WTC11 (cell line): ENCODE measurements around the gene PDZRN3.

ENCODE experiments used
- ATF2 ChIP-seq: sonication (generic); formaldehyde crosslinking; IDR thresholded peaks from 2 replicates; pipeline ENCODE4 v1.8.1; 2022; ENCODE audit warnings: low read depth, missing genetic modification reagents, borderline replicate concordance
- CREM ChIP-seq: sonication (generic); formaldehyde crosslinking; IDR thresholded peaks from 2 replicates; pipeline ENCODE4 v1.8.1; 2022; ENCODE audit warnings: mild to moderate bottlenecking, missing genetic modification reagents, moderate library complexity
- CTCF ChIP-seq: fragments of 200-600 bp; IDR thresholded peaks from 2 replicates; pipeline ENCODE4 v1.8.0; 2022; ENCODE audit warnings: antibody characterized with exemption
- HMGXB4 ChIP-seq: sonication (generic); formaldehyde crosslinking; IDR thresholded peaks from 2 replicates; pipeline ENCODE4 v1.8.1; 2023; ENCODE audit warnings: mild to moderate bottlenecking, moderate library complexity, missing genetic modification reagents
- MAX ChIP-seq: sonication (generic); formaldehyde crosslinking; IDR thresholded peaks from 2 replicates; pipeline ENCODE4 v1.8.0; 2022; ENCODE audit warnings: mild to moderate bottlenecking, missing genetic modification reagents
- MLX ChIP-seq: sonication (generic); formaldehyde crosslinking; IDR thresholded peaks from 2 replicates; pipeline ENCODE4 v1.8.1; 2023; ENCODE audit warnings: mild to moderate bottlenecking, missing genetic modification reagents, moderate library complexity
- MXD4 ChIP-seq: fragments of 250-450 bp; sonication (Bioruptor Pico); IDR thresholded peaks from 2 replicates; pipeline ENCODE4 v1.8.0; 2021; ENCODE audit warnings: mild to moderate bottlenecking, moderate library complexity, borderline replicate concordance
- RELA ChIP-seq: sonication (generic); formaldehyde crosslinking; IDR thresholded peaks from 2 replicates; pipeline ENCODE4 v1.8.1; 2022; ENCODE audit warnings: missing genetic modification reagents, mild to moderate bottlenecking, borderline replicate concordance
- TEAD1 ChIP-seq: sonication (generic); formaldehyde crosslinking; IDR thresholded peaks from 2 replicates; pipeline ENCODE4 v1.8.0; 2022; ENCODE audit warnings: mild to moderate bottlenecking, missing genetic modification reagents

GRCh38 chr3:73408634-73409033, 216.1 kb downstream of the PDZRN3 start:
- TF ChIP-seq CTCF (no peak), MLX (CRISPR knock-in tag) (no peak), MAX (CRISPR knock-in tag) (no peak), MXD4 (CRISPR knock-in tag) (no peak), TEAD1 (CRISPR knock-in tag) (no peak), CREM (no peak), HMGXB4 (CRISPR knock-in tag) (no peak), RELA (CRISPR knock-in tag) (no peak), ATF2 (CRISPR knock-in tag) (no peak)
